ENCODE results near the gene INPP4B. TPM values are rescaled to one million over a fixed set of nuclear protein-coding genes. Genes with fewer than 3 reads are reported as not detected.

INPP4B gene
- total RNA-seq, 4 donors from 2014 or later, result 38.9 to 48.7 (median 44.2) TPM

GRCh38 chr4:142778430-142778829 lies 67.7 kb downstream of the INPP4B start:
- H3K36me3 ChIP-seq, result no peaks in the 10 kb centered on the region
- TF ChIP-seq, protein P1, sequence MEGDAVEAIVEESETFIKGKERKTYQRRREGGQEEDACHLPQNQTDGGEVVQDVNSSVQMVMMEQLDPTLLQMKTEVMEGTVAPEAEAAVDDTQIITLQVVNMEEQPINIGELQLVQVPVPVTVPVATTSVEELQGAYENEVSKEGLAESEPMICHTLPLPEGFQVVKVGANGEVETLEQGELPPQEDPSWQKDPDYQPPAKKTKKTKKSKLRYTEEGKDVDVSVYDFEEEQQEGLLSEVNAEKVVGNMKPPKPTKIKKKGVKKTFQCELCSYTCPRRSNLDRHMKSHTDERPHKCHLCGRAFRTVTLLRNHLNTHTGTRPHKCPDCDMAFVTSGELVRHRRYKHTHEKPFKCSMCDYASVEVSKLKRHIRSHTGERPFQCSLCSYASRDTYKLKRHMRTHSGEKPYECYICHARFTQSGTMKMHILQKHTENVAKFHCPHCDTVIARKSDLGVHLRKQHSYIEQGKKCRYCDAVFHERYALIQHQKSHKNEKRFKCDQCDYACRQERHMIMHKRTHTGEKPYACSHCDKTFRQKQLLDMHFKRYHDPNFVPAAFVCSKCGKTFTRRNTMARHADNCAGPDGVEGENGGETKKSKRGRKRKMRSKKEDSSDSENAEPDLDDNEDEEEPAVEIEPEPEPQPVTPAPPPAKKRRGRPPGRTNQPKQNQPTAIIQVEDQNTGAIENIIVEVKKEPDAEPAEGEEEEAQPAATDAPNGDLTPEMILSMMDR (IDR thresholded peaks at IDR 0.05), result no peak
- TF ChIP-seq POLR2A (IDR thresholded peaks at IDR 0.05), result no peak
- no peak overlapping the region for H3K27ac ChIP-seq
- DNase-seq, result no peak
- no peak overlapping the region for H3K4me3 ChIP-seq
- no peaks in the 10 kb centered on the region for H3K27me3 ChIP-seq
- no peaks in the 10 kb centered on the region for H3K9me3 ChIP-seq
- H3K4me1 ChIP-seq, result no peaks in the 10 kb centered on the region

DNA sequence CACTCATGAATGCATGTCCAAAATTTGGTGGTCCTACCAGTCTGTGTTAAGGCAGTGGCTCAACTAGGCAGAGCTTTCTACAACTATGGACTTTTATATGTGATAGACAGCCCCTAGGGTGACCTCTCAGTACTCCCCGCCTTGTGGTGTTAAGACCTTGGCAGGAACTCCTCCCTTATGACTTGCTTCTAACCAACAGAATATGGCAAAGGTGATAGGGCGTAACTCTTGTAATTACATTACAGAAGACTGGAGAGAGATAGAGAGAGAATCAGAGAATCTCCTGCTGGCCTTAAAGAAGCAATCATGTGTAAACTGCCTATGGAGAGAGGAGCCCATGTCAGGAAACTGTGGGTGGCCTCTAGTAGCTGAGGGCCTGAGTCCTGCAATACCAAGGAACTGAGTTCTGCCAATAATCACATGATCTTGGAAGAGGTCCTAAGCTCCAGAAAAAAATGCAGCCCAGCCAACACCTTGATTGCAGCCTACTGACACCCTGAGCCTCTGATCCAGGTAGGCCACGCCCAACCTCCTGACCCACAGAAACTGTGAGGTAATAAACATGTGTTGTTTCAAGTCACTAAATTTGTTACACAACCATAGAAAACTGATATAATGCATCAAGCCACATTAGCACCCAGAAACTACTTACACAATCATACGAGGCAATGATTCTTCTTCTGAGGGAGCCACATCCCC lies 68.9 kb downstream of the INPP4B start:
- H3K27me3 ChIP-seq, result no peaks in the 10 kb centered on the region
- TF ChIP-seq POLR2A (IDR thresholded peaks at IDR 0.05), result no peak
- TF ChIP-seq, protein P1 (IDR thresholded peaks at IDR 0.05), result no peak
- H3K36me3 ChIP-seq, result no peaks in the 10 kb centered on the region
- peak in 1 of 3 donors; percentile 51 for DNase-seq
- H3K9me3 ChIP-seq, result no peaks in the 10 kb centered on the region
- H3K4me3 ChIP-seq, result no peak overlapping the region
- no peaks in the 10 kb centered on the region for H3K4me1 ChIP-seq
- H3K27ac ChIP-seq, result no peak overlapping the region

GRCh38 chr4:142776026-142776425 lies 70.1 kb downstream of the INPP4B start:
- no peaks in the 10 kb centered on the region for H3K9me3 ChIP-seq
- no peaks in the 10 kb centered on the region for H3K36me3 ChIP-seq
- TF ChIP-seq, protein P1 (IDR thresholded peaks at IDR 0.05), result no peak
- no peak for TF ChIP-seq POLR2A (IDR thresholded peaks at IDR 0.05)
- H3K4me3 ChIP-seq, result no peak overlapping the region
- no peaks in the 10 kb centered on the region for H3K4me1 ChIP-seq
- DNase-seq, result no peak
- no peaks in the 10 kb centered on the region for H3K27me3 ChIP-seq
- H3K27ac ChIP-seq, result no peak overlapping the region

DNA sequence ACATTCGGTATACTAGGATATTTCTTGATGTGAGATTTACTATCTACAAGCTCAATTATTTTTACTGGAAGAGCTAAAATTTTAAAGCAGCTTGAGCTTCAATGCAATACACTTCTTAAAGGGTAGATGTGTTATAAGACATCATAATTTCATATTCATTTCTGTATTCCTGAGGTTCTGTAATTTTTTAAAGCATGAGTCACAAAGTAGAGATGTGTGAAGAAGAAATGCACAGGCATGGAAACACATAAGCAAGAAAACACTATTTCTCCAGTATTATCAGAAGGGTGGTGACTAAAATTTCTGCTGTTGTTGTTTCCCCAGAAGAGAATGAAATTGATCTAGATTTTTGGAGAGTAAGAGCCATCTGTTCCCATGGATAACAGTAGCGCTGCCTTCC lies 72.6 kb downstream of the INPP4B start:
- Histone ChIP-seq H3K27ac (no peak overlapping the region), H3K36me3 (no peaks in the 10 kb centered on the region), H3K4me3 (no peak overlapping the region), H3K9me3 (no peaks in the 10 kb centered on the region), H3K4me1 (no peaks in the 10 kb centered on the region), H3K27me3 (no peaks in the 10 kb centered on the region)
- TF ChIP-seq, protein P1 (IDR thresholded peaks at IDR 0.05), result no peak
- no peak for TF ChIP-seq POLR2A (IDR thresholded peaks at IDR 0.05)
- no peak for DNase-seq

DNA sequence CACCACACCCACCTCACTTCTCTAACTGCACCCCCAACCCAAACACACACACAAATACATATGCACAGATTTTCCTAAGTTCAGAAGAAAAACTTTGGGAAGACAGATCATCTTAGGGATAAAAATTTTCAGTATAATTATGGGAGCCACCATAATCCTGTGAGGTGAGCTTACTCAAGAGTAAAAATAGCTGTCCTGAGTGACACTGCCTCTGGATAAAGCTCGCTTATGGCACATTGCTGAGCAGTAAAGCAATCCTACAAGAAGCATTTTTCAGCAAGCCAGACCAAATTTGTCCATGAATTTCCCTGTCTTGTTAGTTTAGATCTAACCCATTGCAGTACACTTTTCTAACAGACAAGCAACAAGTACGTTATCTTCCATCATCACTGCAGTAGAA lies 83.8 kb downstream of the INPP4B start:
- H3K9me3 ChIP-seq, result no peaks in the 10 kb centered on the region
- no peak for DNase-seq
- no peak overlapping the region for H3K4me3 ChIP-seq
- no peaks in the 10 kb centered on the region for H3K27me3 ChIP-seq
- TF ChIP-seq, protein P1 (IDR thresholded peaks at IDR 0.05), result no peak
- no peaks in the 10 kb centered on the region for H3K4me1 ChIP-seq
- H3K27ac ChIP-seq, result no peak overlapping the region
- H3K36me3 ChIP-seq, result no peaks in the 10 kb centered on the region

Data from Peyer's patch (tissue), 4 donors.